Measurements from ENCODE around the gene LRWD1. TPM values are rescaled to one million over a fixed set of nuclear protein-coding genes. Genes with fewer than 3 reads are reported as not detected.

Gene LRWD1
- total and polyA plus RNA-seq, 2 donors (not counting 1 experiment from before 2014, with no cell fraction given), result 7.4 to 14.5 TPM

DNA sequence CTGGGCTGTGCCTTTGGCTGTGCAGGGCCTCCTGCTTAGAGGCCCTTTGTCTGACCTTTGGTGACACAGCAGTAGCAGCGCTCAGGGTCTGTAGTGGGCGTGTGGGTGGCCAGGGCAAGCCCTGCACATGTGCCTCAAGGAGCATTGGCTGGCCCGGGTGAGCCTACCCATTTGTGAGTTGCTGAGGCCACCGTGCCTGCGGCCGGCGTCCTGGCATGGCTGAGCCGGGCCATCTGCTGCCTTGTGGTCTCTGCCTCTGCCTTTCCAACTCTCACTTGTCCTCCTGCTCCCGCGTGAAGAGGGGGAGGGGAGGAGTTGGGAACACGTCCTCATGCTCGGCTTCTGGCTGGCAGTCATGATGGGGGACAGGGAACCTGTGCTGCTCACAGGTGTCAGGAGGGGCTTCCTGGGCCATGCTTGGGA is 40.6 kb upstream of the LRWD1 start:
- H3K4me3 ChIP-seq (replicated peaks in 1 of 4; ENCODE audit: control extremely low read depth in 1 of 4, insufficient read depth in 1 of 4, low read depth in 3 of 4, low read length in 4 of 4), result no peak overlapping the region
- H3K9ac ChIP-seq (ENCODE audit: insufficient read depth, low read length), result no peak overlapping the region
- no peaks in the 10 kb centered on the region for H3K79me2 ChIP-seq (ENCODE audit: control insufficient read depth, insufficient read depth, low read length)
- no peaks in the 10 kb centered on the region for H3K4me1 ChIP-seq (ENCODE audit: control insufficient read depth, extremely low read depth, insufficient read depth, low read length)
- no peak for DNase-seq (ENCODE audit: low read depth in 2 of 2)
- no peak overlapping the region for H2AFZ ChIP-seq (ENCODE audit: low read length)
- no peak overlapping the region for H3K27ac ChIP-seq (ENCODE audit: insufficient read depth, low read length)
- peaks cover 14% of the 10 kb centered on the region for H3K36me3 ChIP-seq (ENCODE audit: control insufficient read depth, insufficient read depth, low read length)
- no peaks in the 10 kb centered on the region for H3K9me3 ChIP-seq (ENCODE audit: control insufficient read depth, insufficient read depth, low read depth, low read length)
- H3K4me2 ChIP-seq (ENCODE audit: extremely low read depth, insufficient read depth, low read length), result no peak overlapping the region
- H4K20me1 ChIP-seq (ENCODE audit: control insufficient read depth, extremely low read depth, insufficient read depth, low read length), result no peaks in the 10 kb centered on the region
- no peaks in the 10 kb centered on the region for H3K27me3 ChIP-seq (ENCODE audit: control insufficient read depth, insufficient read depth, low read length)
- TF ChIP-seq, protein P1, sequence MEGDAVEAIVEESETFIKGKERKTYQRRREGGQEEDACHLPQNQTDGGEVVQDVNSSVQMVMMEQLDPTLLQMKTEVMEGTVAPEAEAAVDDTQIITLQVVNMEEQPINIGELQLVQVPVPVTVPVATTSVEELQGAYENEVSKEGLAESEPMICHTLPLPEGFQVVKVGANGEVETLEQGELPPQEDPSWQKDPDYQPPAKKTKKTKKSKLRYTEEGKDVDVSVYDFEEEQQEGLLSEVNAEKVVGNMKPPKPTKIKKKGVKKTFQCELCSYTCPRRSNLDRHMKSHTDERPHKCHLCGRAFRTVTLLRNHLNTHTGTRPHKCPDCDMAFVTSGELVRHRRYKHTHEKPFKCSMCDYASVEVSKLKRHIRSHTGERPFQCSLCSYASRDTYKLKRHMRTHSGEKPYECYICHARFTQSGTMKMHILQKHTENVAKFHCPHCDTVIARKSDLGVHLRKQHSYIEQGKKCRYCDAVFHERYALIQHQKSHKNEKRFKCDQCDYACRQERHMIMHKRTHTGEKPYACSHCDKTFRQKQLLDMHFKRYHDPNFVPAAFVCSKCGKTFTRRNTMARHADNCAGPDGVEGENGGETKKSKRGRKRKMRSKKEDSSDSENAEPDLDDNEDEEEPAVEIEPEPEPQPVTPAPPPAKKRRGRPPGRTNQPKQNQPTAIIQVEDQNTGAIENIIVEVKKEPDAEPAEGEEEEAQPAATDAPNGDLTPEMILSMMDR (conservative IDR thresholded peaks at IDR 0.05 in 1 of 2, IDR thresholded peaks at IDR 0.05 in 1 of 2; ENCODE audit: low read depth in 1 of 2, low read length in 2 of 2), result no peak
- no peak for TF ChIP-seq EZH2 (IDR thresholded peaks at IDR 0.05; ENCODE audit: low read length, missing control alignments)

DNA sequence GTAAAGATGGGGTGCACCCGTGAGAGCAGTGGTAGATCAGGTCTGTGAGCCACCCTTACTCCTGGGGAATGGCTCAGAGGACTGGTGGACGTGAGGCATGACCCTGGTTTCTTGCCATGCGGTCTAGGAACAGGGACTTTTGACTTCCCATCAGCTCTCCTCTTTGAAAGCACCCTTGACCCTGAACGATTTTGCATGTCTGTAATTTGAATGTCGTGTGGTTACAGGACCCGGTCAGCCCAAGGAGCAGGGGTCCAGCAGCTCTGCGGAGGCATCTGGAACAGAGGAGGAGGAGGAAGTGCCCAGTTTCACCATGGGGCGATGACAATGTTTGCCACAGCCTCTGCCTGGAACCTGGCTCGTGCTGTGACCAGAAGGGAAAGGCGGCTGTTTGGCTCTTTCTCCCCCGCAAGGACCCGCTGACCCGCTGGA is 40.0 kb upstream of the LRWD1 start:
- TF ChIP-seq, protein P1 (conservative IDR thresholded peaks at IDR 0.05 in 1 of 2, IDR thresholded peaks at IDR 0.05 in 1 of 2; ENCODE audit: low read depth in 1 of 2, low read length in 2 of 2), result no peak
- TF ChIP-seq EZH2 (IDR thresholded peaks at IDR 0.05; ENCODE audit: low read length, missing control alignments), result no peak
- Histone ChIP-seq H3K27me3 (ENCODE audit: control insufficient read depth, insufficient read depth, low read length) (no peaks in the 10 kb centered on the region), H3K4me2 (ENCODE audit: extremely low read depth, insufficient read depth, low read length) (no peak overlapping the region), H3K9me3 (ENCODE audit: control insufficient read depth, insufficient read depth, low read depth, low read length) (no peaks in the 10 kb centered on the region), H2AFZ (ENCODE audit: low read length) (no peak overlapping the region), H3K4me3 (replicated peaks in 1 of 4; ENCODE audit: control extremely low read depth in 1 of 4, insufficient read depth in 1 of 4, low read depth in 3 of 4, low read length in 4 of 4) (no peak overlapping the region), H3K79me2 (ENCODE audit: control insufficient read depth, insufficient read depth, low read length) (no peaks in the 10 kb centered on the region), H4K20me1 (ENCODE audit: control insufficient read depth, extremely low read depth, insufficient read depth, low read length) (no peaks in the 10 kb centered on the region), H3K36me3 (ENCODE audit: control insufficient read depth, insufficient read depth, low read length) (peaks cover 14% of the 10 kb centered on the region), H3K27ac (ENCODE audit: insufficient read depth, low read length) (no peak overlapping the region), H3K4me1 (ENCODE audit: control insufficient read depth, extremely low read depth, insufficient read depth, low read length) (no peaks in the 10 kb centered on the region), H3K9ac (ENCODE audit: insufficient read depth, low read length) (no peak overlapping the region)
- no peak for DNase-seq (ENCODE audit: low read depth in 2 of 2)

DNA sequence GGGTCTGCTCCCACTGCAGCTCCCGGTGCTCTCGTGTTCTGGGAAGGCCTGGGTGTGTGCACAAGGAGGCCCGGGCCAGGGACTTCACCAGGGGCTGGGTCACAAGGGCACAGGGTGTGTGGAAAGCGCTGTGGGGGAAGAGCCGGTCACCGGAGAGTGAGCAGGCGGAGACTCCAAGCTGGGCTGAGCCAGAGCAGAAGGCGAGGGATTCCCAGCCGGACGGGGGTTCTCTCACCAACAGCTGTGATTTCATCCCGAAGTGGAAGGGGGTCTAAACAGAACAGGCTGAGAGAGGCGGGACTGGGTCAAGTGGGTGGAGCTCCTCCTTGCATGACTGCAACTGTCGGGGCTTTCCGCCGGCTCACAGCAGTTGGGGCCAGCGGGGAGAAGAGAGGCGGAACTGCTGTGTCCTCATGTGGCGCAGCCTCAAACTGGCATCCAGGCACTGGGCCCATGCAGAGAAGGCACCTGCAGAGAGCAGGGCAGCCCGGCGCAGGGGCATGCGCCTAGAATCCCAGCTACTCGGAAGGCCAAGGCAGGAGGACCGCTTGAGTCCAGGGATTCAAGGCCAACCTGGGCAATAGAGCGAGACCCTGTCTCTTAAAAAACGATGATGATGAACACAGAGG is 39.0 kb upstream of the LRWD1 start:
- Histone ChIP-seq H3K79me2 (ENCODE audit: control insufficient read depth, insufficient read depth, low read length) (no peaks in the 10 kb centered on the region), H3K9me3 (ENCODE audit: control insufficient read depth, insufficient read depth, low read depth, low read length) (no peaks in the 10 kb centered on the region), H3K36me3 (ENCODE audit: control insufficient read depth, insufficient read depth, low read length) (peaks cover 14% of the 10 kb centered on the region), H2AFZ (ENCODE audit: low read length) (no peak overlapping the region), H4K20me1 (ENCODE audit: control insufficient read depth, extremely low read depth, insufficient read depth, low read length) (no peaks in the 10 kb centered on the region), H3K27ac (ENCODE audit: insufficient read depth, low read length) (no peak overlapping the region), H3K4me2 (ENCODE audit: extremely low read depth, insufficient read depth, low read length) (no peak overlapping the region), H3K9ac (ENCODE audit: insufficient read depth, low read length) (no peak overlapping the region), H3K4me3 (replicated peaks in 1 of 4; ENCODE audit: control extremely low read depth in 1 of 4, insufficient read depth in 1 of 4, low read depth in 3 of 4, low read length in 4 of 4) (no peak overlapping the region), H3K27me3 (ENCODE audit: control insufficient read depth, insufficient read depth, low read length) (no peaks in the 10 kb centered on the region), H3K4me1 (ENCODE audit: control insufficient read depth, extremely low read depth, insufficient read depth, low read length) (no peaks in the 10 kb centered on the region)
- DNase-seq (ENCODE audit: low read depth in 2 of 2), result no peak
- TF ChIP-seq, protein P1 (conservative IDR thresholded peaks at IDR 0.05 in 1 of 2, IDR thresholded peaks at IDR 0.05 in 1 of 2; ENCODE audit: low read depth in 1 of 2, low read length in 2 of 2), result no peak
- TF ChIP-seq EZH2 (IDR thresholded peaks at IDR 0.05; ENCODE audit: low read length, missing control alignments), result no peak
